Measurements from ENCODE around the gene REG1B. TPM values are rescaled to one million over a fixed set of nuclear protein-coding genes. Genes with fewer than 3 reads are reported as not detected.
"Not testable (repeated sequence)": the region's sequence is repeated elsewhere in the genome, so short reads cannot be mapped to it uniquely, and the experiment has no call there.

REG1B gene
- total RNA-seq, 4 donors from 2014 or later: not detected

GRCh38 chr2:79071078-79071477, 16.7 kb downstream of the REG1B start:
- Histone ChIP-seq H3K27ac (no peak overlapping the region), H3K27me3 (no peaks in the 10 kb centered on the region), H3K36me3 (no peaks in the 10 kb centered on the region), H3K4me3 (no peak overlapping the region), H3K9me3 (no peaks in the 10 kb centered on the region), H3K4me1 (no peaks in the 10 kb centered on the region)
- no peak for DNase-seq
- TF ChIP-seq POLR2A (IDR thresholded peaks at IDR 0.05) (no peak), CTCF (IDR thresholded peaks at IDR 0.05) (no peak)
- intact Hi-C loops (cut with DNase I; ENCODE audit: low total_unique reads): no loop called here

GRCh38 chr2:79065201-79065600, 22.6 kb downstream of the REG1B start:
- no peak overlapping the region for H3K4me3 ChIP-seq
- H3K9me3 ChIP-seq: no peaks in the 10 kb centered on the region
- no peaks in the 10 kb centered on the region for H3K4me1 ChIP-seq
- TF ChIP-seq POLR2A (IDR thresholded peaks at IDR 0.05): no peak
- TF ChIP-seq CTCF (IDR thresholded peaks at IDR 0.05): no peak
- H3K27ac ChIP-seq: no peak overlapping the region
- DNase-seq: no peak
- no peaks in the 10 kb centered on the region for H3K36me3 ChIP-seq
- H3K27me3 ChIP-seq: no peaks in the 10 kb centered on the region
- intact Hi-C loops (cut with DNase I; ENCODE audit: low total_unique reads): no loop called here

GRCh38 chr2:79054769-79055168, 33.0 kb downstream of the REG1B start:
- H3K27me3 ChIP-seq; intact Hi-C loops (cut with DNase I; ENCODE audit: low total_unique reads); H3K4me3 ChIP-seq; H3K9me3 ChIP-seq; H3K27ac ChIP-seq; H3K4me1 ChIP-seq; DNase-seq; H3K36me3 ChIP-seq: not testable (repeated sequence)

- H3K4me1 ChIP-seq; H3K36me3 ChIP-seq; H3K27me3 ChIP-seq; H3K4me3 ChIP-seq; H3K9me3 ChIP-seq; DNase-seq; H3K27ac ChIP-seq; intact Hi-C loops (cut with DNase I; ENCODE audit: low total_unique reads): not testable (repeated sequence)
Measured at GRCh38 chr2:79053486-79053885, 34.3 kb downstream of the REG1B start.

GRCh38 chr2:79041032-79041448, 46.8 kb downstream of the REG1B start:
- intact Hi-C loops (cut with DNase I; ENCODE audit: low total_unique reads): no loop called here
- Histone ChIP-seq H3K27ac (no peak overlapping the region), H3K4me1 (no peaks in the 10 kb centered on the region), H3K27me3 (no peaks in the 10 kb centered on the region), H3K36me3 (no peaks in the 10 kb centered on the region), H3K4me3 (no peak overlapping the region), H3K9me3 (no peaks in the 10 kb centered on the region)
- no peak for TF ChIP-seq POLR2A (IDR thresholded peaks at IDR 0.05)
- no peak for TF ChIP-seq CTCF (IDR thresholded peaks at IDR 0.05)
- DNase-seq: no peak

GRCh38 chr2:79039944-79040343, 47.8 kb downstream of the REG1B start:
- H3K36me3 ChIP-seq: no peaks in the 10 kb centered on the region
- no peaks in the 10 kb centered on the region for H3K4me1 ChIP-seq
- no peak overlapping the region for H3K27ac ChIP-seq
- no peak for DNase-seq
- no peak for TF ChIP-seq POLR2A (IDR thresholded peaks at IDR 0.05)
- no peak for TF ChIP-seq CTCF (IDR thresholded peaks at IDR 0.05)
- no peaks in the 10 kb centered on the region for H3K27me3 ChIP-seq
- H3K9me3 ChIP-seq: no peaks in the 10 kb centered on the region
- intact Hi-C loops (cut with DNase I; ENCODE audit: low total_unique reads): no loop called here
- H3K4me3 ChIP-seq: no peak overlapping the region

Other genes starting within 250 kb of the REG1B start
- under 1 TPM in 1 of 4 donors, not detected in 3; 0.35 TPM for gene REG3G, start 62.3 kb downstream of the REG1B start, total RNA-seq
- gene REG1A, start 32.5 kb upstream of the REG1B start, total RNA-seq: under 1 TPM in 1 of 4 donors, not detected in 3; 0.82 TPM
- gene REG3A, start 71.8 kb upstream of the REG1B start, total RNA-seq: not detected